CD8-positive, alpha-beta memory T cell (primary cell): ENCODE measurements around the gene ZNF593OS. TPM values are rescaled to one million over a fixed set of nuclear protein-coding genes. Genes with fewer than 3 reads are reported as not detected.

Experiments used
- CTCF ChIA-PET: fragments of 350-600 bp; sonication (Branson Sonifier 250); formaldehyde crosslinking; loops from one replicate; lab custom pipeline; 2021; ENCODE audit warnings: antibody characterized with exemption; lab: Charles Lee
- POLR2A ChIA-PET: fragments of 350-600 bp; sonication (Branson Sonifier 250); formaldehyde crosslinking; loops from one replicate; lab custom pipeline; 2021; ENCODE audit warnings: antibody characterized with exemption; lab: Charles Lee
- DNase-seq, 5 donors: peaks; one replicate each; pipeline versions ENCODE4 v3.0.0 to v3.0.0-alpha.2; 2020 to 2022; ENCODE audit warnings: mixed read lengths in 1 of 5
- H3K27ac ChIP-seq: one replicate; pipeline ENCODE4 v1.7.0; 2013; ENCODE audit warnings: low read depth, mild to moderate bottlenecking, low read length, moderate library complexity
- H3K27me3 ChIP-seq: 2 replicates; pipeline ENCODE4 v1.7.0; 2013; ENCODE audit warnings: low read length, mild to moderate bottlenecking; ENCODE audit not compliant: insufficient read depth, poor library complexity, severe bottlenecking
- H3K36me3 ChIP-seq: 2 replicates; pipeline ENCODE4 v1.7.0; 2013; ENCODE audit warnings: mild to moderate bottlenecking, low read length, moderate library complexity; ENCODE audit not compliant: insufficient read depth
- H3K4me1 ChIP-seq: 2 replicates; pipeline ENCODE4 v1.7.0; 2013; ENCODE audit warnings: mild to moderate bottlenecking, low read length, moderate library complexity; ENCODE audit not compliant: insufficient read depth
- H3K4me3 ChIP-seq: 2 replicates; pipeline ENCODE4 v1.7.0; 2013; ENCODE audit warnings: mild to moderate bottlenecking, low read length
- H3K9me3 ChIP-seq: 2 replicates; pipeline ENCODE4 v1.7.0; 2013; ENCODE audit warnings: mild to moderate bottlenecking, low read length
- H3K27ac Mint-ChIP-seq, 8 donors: one replicate each; pipeline ENCODE4 v1.8.0; 2020 to 2021; ENCODE audit warnings: mixed read lengths in 8 of 8, mild to moderate bottlenecking in 6 of 8, inconsistent platforms in 3 of 8, moderate library complexity in 3 of 8
- H3K27me3 Mint-ChIP-seq, 2 donors: one replicate each; pipeline ENCODE4 v1.8.0; 2020 to 2021; ENCODE audit warnings: mixed read lengths in 2 of 2, mild to moderate bottlenecking in 1 of 2, moderate library complexity in 1 of 2
- H3K36me3 Mint-ChIP-seq, 3 donors: one replicate each; pipeline ENCODE4 v1.8.0; 2020 to 2021; ENCODE audit warnings: mixed read lengths in 3 of 3, inconsistent platforms in 1 of 3, mild to moderate bottlenecking in 1 of 3
- H3K4me1 Mint-ChIP-seq, 3 donors: one replicate each; pipeline ENCODE4 v1.8.0; 2020 to 2021; ENCODE audit warnings: mixed read lengths in 3 of 3, inconsistent platforms in 1 of 3, mild to moderate bottlenecking in 1 of 3
- H3K4me3 Mint-ChIP-seq, 7 donors: one replicate each; pipeline ENCODE4 v1.8.0; 2020 to 2021; ENCODE audit warnings: mixed read lengths in 7 of 7, mild to moderate bottlenecking in 6 of 7, moderate library complexity in 4 of 7, inconsistent platforms in 2 of 7
- H3K9me3 Mint-ChIP-seq, 5 donors: one replicate each; pipeline ENCODE4 v1.8.0; 2020 to 2022; ENCODE audit warnings: mixed read lengths in 5 of 5, mild to moderate bottlenecking in 3 of 5, moderate library complexity in 2 of 5, inconsistent platforms in 1 of 5
- polyA plus RNA-seq: library from polyadenylated mRNA; unstranded; fragments of 300-500 nt; fragmentation: Illumina TruSeq; gene quantifications from one replicate; pipeline ENCODE4 v1.2.3, GENCODE V29; 2021
- total RNA-seq, 2 experiments: library from RNA; stranded (reverse); gene quantifications; one replicate each; pipeline ENCODE4 v1.2.3, GENCODE V29; 2021

Gene ZNF593OS
- total and polyA plus RNA-seq, 3 experiments from 2014 or later, result 0.85 TPM; not detected in 2

GRCh38 chr1:26138974-26139558, 32.6 kb downstream of the ZNF593OS start:
- Mint-ChIP-seq H3K36me3 (no peaks in the 10 kb centered on the region), H3K4me1 (peaks cover 4 to 9% (median 8%) of the 10 kb centered on the region in 3 donors), H3K9me3 (peaks cover 0 to 3% (median 0%) of the 10 kb centered on the region in 5 donors), H3K4me3 (no peak overlapping the region), H3K27me3 (peaks cover 0 to 3% of the 10 kb centered on the region in 2 donors), H3K27ac (peak overlapping the region in 3 of 8 donors; percentile 2 to 47 (median 38))
- Histone ChIP-seq H3K9me3 (no peaks in the 10 kb centered on the region), H3K27ac (peak overlapping the region; percentile 3), H3K4me1 (peaks cover 8% of the 10 kb centered on the region), H3K27me3 (no peaks in the 10 kb centered on the region), H3K36me3 (no peaks in the 10 kb centered on the region), H3K4me3 (no peak overlapping the region)
- ChIA-PET CTCF (interaction anchor here (0.7 to 1.7 kb wide), 7 partner anchors 32 to 683 kb away, joined by 3 to 5 read pairs (median 3); no protein-coding TSS in a partner anchor), POLR2A (interaction anchor here (1.8 kb wide), 1 partner anchor 28 kb away, joined by 5 read pairs; the partner anchor contains the start of gene PDIK1L)
- peak in 1 of 5 donors; percentile 31 for DNase-seq

- Mint-ChIP-seq H3K9me3 (peaks cover 0 to 3% (median 0%) of the 10 kb centered on the region in 5 donors), H3K4me1 (peaks cover 4 to 9% (median 8%) of the 10 kb centered on the region in 3 donors)
Measured at GRCh38 chr1:26134466-26134865, 37.2 kb downstream of the ZNF593OS start.

DNA sequence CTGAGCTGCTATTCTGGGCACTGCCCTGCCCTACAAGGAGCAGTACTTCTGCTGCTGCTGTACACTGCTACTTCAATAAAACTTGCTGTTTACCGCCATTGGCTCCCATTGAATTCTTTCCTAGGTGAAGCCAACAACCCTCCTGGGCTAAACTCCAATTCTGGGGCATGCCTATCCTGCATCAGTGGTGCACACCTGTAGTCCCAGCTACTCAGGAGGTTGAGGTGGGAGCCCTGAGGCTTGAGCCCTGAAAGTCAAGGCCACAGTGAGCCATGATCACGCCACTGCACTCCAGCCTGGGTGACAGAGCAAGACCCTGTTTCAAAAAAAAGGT, 38.8 kb downstream of the ZNF593OS start:
- peaks cover 5% of the 10 kb centered on the region for H3K4me1 ChIP-seq
- ChIA-PET POLR2A (interaction anchor here (0.7 kb wide), 1 partner anchor 35 kb away, joined by 3 read pairs; no protein-coding TSS in a partner anchor), CTCF (interaction anchor here (0.6 to 1.3 kb wide), 2 partner anchors 12 to 1245 kb away, joined by 3 read pairs; no protein-coding TSS in a partner anchor)
- H3K36me3 Mint-ChIP-seq, result peaks cover 0 to 2% (median 0%) of the 10 kb centered on the region in 3 donors
- H3K27me3 ChIP-seq, result no peaks in the 10 kb centered on the region
- no peak overlapping the region for H3K4me3 ChIP-seq
- no peak for DNase-seq
- no peak overlapping the region for H3K27ac ChIP-seq
- no peaks in the 10 kb centered on the region for H3K9me3 ChIP-seq
- H3K27me3 Mint-ChIP-seq, result peaks cover 0 to 17% of the 10 kb centered on the region in 2 donors
- peaks cover 0 to 3% (median 0%) of the 10 kb centered on the region in 5 donors for H3K9me3 Mint-ChIP-seq
- H3K4me1 Mint-ChIP-seq, result peaks cover 3 to 9% (median 9%) of the 10 kb centered on the region in 3 donors
- H3K27ac Mint-ChIP-seq, result no peak overlapping the region
- no peak overlapping the region for H3K4me3 Mint-ChIP-seq
- H3K36me3 ChIP-seq, result no peaks in the 10 kb centered on the region

More at GRCh38 chr1:26134466-26134865, 37.2 kb downstream of the ZNF593OS start:
- no peak overlapping the region for H3K4me3 Mint-ChIP-seq
- H3K4me3 ChIP-seq, result no peak overlapping the region
- H3K36me3 Mint-ChIP-seq, result peaks cover 0 to 2% (median 0%) of the 10 kb centered on the region in 3 donors
- no peaks in the 10 kb centered on the region for H3K27me3 ChIP-seq
- DNase-seq, result no peak
- peaks cover 8% of the 10 kb centered on the region for H3K4me1 ChIP-seq
- no peak overlapping the region for H3K27ac ChIP-seq
- ChIA-PET CTCF (no interaction called here), POLR2A (no interaction called here)
- H3K27me3 Mint-ChIP-seq, result peaks cover 0 to 12% of the 10 kb centered on the region in 2 donors
- H3K27ac Mint-ChIP-seq, result no peak overlapping the region
- H3K36me3 ChIP-seq, result no peaks in the 10 kb centered on the region
- H3K9me3 ChIP-seq, result no peaks in the 10 kb centered on the region

GRCh38 chr1:26132128-26132833, 39.4 kb downstream of the ZNF593OS start:
- peaks cover 0 to 20% of the 10 kb centered on the region in 2 donors for H3K27me3 Mint-ChIP-seq
- Histone ChIP-seq H3K9me3 (no peaks in the 10 kb centered on the region), H3K4me3 (no peak overlapping the region), H3K27ac (no peak overlapping the region), H3K27me3 (no peaks in the 10 kb centered on the region), H3K4me1 (peaks cover 10% of the 10 kb centered on the region), H3K36me3 (no peaks in the 10 kb centered on the region)
- peaks cover 8 to 14% (median 14%) of the 10 kb centered on the region in 3 donors for H3K4me1 Mint-ChIP-seq
- DNase-seq, result no peak
- CTCF ChIA-PET, result interaction anchor here (1.3 kb wide), 1 partner anchor 13 kb away, joined by 3 read pairs; no protein-coding TSS in a partner anchor
- H3K36me3 Mint-ChIP-seq, result peaks cover 0 to 2% (median 0%) of the 10 kb centered on the region in 3 donors
- peaks cover 0 to 3% (median 0%) of the 10 kb centered on the region in 5 donors for H3K9me3 Mint-ChIP-seq
- POLR2A ChIA-PET, result no interaction called here
- no peak overlapping the region for H3K4me3 Mint-ChIP-seq
- H3K27ac Mint-ChIP-seq, result no peak overlapping the region

DNA sequence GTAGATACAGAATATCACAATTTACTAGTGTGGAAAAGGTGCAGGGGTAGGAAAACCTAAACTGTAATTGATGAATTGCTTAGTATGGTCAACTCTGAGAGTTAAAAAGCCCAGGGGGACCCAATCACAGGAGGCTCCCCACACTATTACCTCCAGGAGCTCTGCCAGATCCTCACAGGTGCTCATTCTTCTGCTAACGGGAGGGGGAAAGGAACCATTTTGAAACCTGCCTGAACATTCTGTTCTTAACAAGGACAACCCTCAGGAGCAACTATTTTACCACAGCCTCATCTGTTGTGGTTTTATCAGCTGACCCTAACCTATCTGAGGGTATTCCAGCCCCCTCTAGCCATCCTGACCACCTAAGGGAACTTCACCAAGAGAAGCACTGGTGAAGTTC, 40.9 kb downstream of the ZNF593OS start:
- no peak overlapping the region for H3K27ac Mint-ChIP-seq
- H3K9me3 ChIP-seq, result no peaks in the 10 kb centered on the region
- H3K4me3 Mint-ChIP-seq, result no peak overlapping the region
- no peaks in the 10 kb centered on the region for H3K27me3 ChIP-seq
- peaks cover 0 to 20% of the 10 kb centered on the region in 2 donors for H3K27me3 Mint-ChIP-seq
- peaks cover 0 to 3% (median 0%) of the 10 kb centered on the region in 5 donors for H3K9me3 Mint-ChIP-seq
- DNase-seq, result no peak
- POLR2A ChIA-PET, result no interaction called here
- peaks cover 24% of the 10 kb centered on the region for H3K4me1 ChIP-seq
- H3K4me1 Mint-ChIP-seq, result peaks cover 22 to 30% (median 30%) of the 10 kb centered on the region in 3 donors
- H3K36me3 ChIP-seq, result no peaks in the 10 kb centered on the region
- H3K36me3 Mint-ChIP-seq, result peaks cover 0 to 2% (median 0%) of the 10 kb centered on the region in 3 donors
- H3K4me3 ChIP-seq, result no peak overlapping the region
- H3K27ac ChIP-seq, result no peak overlapping the region
- CTCF ChIA-PET, result interaction anchor here (3.1 kb wide), 1 partner anchor 14 kb away, joined by 16 read pairs; no protein-coding TSS in a partner anchor

DNA sequence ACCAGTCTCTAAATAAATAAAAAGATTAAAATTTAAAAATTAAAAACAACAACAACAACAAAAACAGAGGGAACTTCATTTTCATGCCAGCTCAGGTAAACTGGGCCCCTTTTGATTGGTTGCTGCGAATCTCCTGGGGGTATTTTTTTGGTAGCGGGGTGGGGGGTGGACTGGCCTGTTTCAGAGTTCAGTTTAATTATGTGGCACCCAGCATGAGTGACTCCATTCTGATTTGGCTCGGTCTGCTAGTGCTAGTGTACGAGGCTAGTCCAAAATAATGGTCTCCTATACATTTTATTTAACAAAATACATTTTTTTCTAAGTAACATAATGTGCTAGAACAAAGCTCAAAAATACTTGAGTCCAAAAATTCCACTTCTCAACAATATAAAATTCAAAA, 41.9 kb downstream of the ZNF593OS start:
- Histone ChIP-seq H3K4me3 (no peak overlapping the region), H3K36me3 (no peaks in the 10 kb centered on the region), H3K27me3 (no peaks in the 10 kb centered on the region), H3K9me3 (no peaks in the 10 kb centered on the region), H3K4me1 (peaks cover 29% of the 10 kb centered on the region), H3K27ac (no peak overlapping the region)
- Mint-ChIP-seq H3K4me3 (no peak overlapping the region), H3K9me3 (no peaks in the 10 kb centered on the region), H3K4me1 (peaks cover 25 to 38% (median 36%) of the 10 kb centered on the region in 3 donors), H3K36me3 (peaks cover 0 to 2% (median 0%) of the 10 kb centered on the region in 3 donors), H3K27me3 (peaks cover 0 to 20% of the 10 kb centered on the region in 2 donors), H3K27ac (no peak overlapping the region)
- DNase-seq, result no peak
- POLR2A ChIA-PET, result interaction anchor here (0.7 kb wide), 1 partner anchor 8 kb away, joined by 4 read pairs; no protein-coding TSS in a partner anchor
- CTCF ChIA-PET, result interaction anchor here (3.1 kb wide), 1 partner anchor 15 kb away, joined by 16 read pairs; no protein-coding TSS in a partner anchor

DNA sequence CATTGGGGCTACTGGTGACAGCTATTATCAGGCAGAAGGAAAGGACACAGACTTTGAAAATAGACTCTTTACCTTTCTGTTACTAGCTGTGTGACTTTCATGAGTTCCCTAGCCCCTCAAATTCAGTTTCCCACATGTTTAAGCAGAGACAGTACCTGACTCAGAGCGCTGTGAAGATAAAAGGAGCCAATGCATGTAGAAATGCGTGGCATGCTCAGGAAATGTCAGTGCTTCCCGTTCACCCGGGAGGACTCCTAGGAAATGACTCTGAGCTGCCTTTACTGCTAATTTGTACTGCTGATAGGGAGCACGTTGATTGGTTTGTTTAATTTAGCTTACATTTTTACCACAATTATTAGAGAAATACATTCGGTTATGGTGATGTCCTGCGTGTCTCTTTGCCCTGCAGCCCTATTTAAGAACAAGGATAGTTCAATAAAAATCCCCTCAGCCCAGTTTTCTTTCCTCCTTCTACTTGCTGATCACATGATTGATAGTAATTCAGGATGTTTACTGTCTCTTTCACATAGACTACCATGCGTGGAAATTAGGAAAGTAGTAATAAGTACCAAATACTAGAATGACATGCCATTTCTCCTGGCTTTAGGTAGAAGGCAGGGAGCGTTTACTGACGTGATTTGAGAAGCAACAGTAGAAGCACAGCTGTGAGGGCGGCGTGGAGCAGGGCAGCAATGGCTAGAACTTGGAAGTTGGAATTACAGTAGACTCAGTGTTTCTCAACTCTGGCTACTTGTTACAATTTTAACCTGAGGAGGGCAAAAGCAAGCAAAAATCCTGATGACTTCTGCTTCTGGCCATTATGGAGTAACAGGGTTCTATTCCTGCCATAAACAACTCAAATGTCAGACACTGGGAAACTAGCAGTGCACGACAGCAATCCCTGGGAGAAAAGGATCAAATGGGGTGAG, 44.1 kb downstream of the ZNF593OS start:
- H3K4me3 ChIP-seq, result peak overlapping the region; percentile 9
- no peaks in the 10 kb centered on the region for H3K27me3 ChIP-seq
- peak overlapping the region in 4 of 7 donors; percentile 14 to 74 (median 40) for H3K4me3 Mint-ChIP-seq
- ChIA-PET CTCF (interaction anchor here (0.7 to 3.4 kb wide), 14 partner anchors 12 to 290 kb away, joined by 3 to 39 read pairs (median 4); no protein-coding TSS in a partner anchor), POLR2A (interaction anchor here (0.5 to 2.7 kb wide), 5 partner anchors 14 to 138 kb away, joined by 3 to 24 read pairs (median 12); partner anchors contain the start of gene PDIK1L)
- H3K4me1 ChIP-seq, result peaks cover 29% of the 10 kb centered on the region
- H3K36me3 ChIP-seq, result no peaks in the 10 kb centered on the region
- no peaks in the 10 kb centered on the region for H3K9me3 ChIP-seq
- H3K4me1 Mint-ChIP-seq, result peaks cover 30 to 53% (median 48%) of the 10 kb centered on the region in 3 donors
- H3K27me3 Mint-ChIP-seq, result peaks cover 0 to 16% of the 10 kb centered on the region in 2 donors
- H3K27ac Mint-ChIP-seq, result peak overlapping the region in 6 of 8 donors; percentile 38 to 93 (median 66)
- H3K9me3 Mint-ChIP-seq, result no peaks in the 10 kb centered on the region
- peak overlapping the region; percentile 79 for H3K27ac ChIP-seq
- no peak for DNase-seq
- peaks cover 0 to 11% (median 3%) of the 10 kb centered on the region in 3 donors for H3K36me3 Mint-ChIP-seq
